NB4 (cell line): ENCODE data around the gene STAG2.

Experiments used
- CTCF ChIP-seq: IDR thresholded peaks from one replicate; pipeline ENCODE4 v1.5.1; 2012; ENCODE audit warnings: low read depth, low read length
- MAX ChIP-seq: IDR thresholded peaks from 2 replicates; pipeline ENCODE4 v1.6.1; 2011; ENCODE audit warnings: low read depth, low read length
- MYC ChIP-seq: IDR thresholded peaks from 2 replicates; pipeline ENCODE4 v1.6.1; 2011; ENCODE audit warnings: low read depth, low read length
- POLR2A ChIP-seq: IDR thresholded peaks from 2 replicates; pipeline ENCODE4 v1.6.1; 2011; ENCODE audit warnings: mild to moderate bottlenecking; ENCODE audit not compliant: insufficient read length; ENCODE audit errors: extremely low read depth

- TF ChIP-seq CTCF (no peak), POLR2A (no peak), MYC (no peak), MAX (no peak)
These were observed 56.5 kb downstream of the STAG2 start for GRCh38 chrX:124018023-124018422.
